ENCODE measurements around the gene PRRT1.
A peak's percentile ranks its signal among the peaks of the same experiment; 100 is the strongest.

PRRT1 gene

GRCh38 chr6:32171234-32171633 lies 19.5 kb upstream of the PRRT1 start:
- peaks cover 5% of the 10 kb centered on the region for H3K36me3 Mint-ChIP-seq
- H3K4me1 Mint-ChIP-seq (ENCODE audit: low read depth) = peaks cover 36% of the 10 kb centered on the region
- H3K9me3 Mint-ChIP-seq (ENCODE audit: low read depth) = no peaks in the 10 kb centered on the region
- no peak overlapping the region for H3K27ac Mint-ChIP-seq
- H3K27me3 Mint-ChIP-seq = no peaks in the 10 kb centered on the region
- no peak overlapping the region for H3K4me3 Mint-ChIP-seq

- Mint-ChIP-seq H3K36me3 (peaks cover 5% of the 10 kb centered on the region), H3K9me3 (ENCODE audit: low read depth) (no peaks in the 10 kb centered on the region), H3K4me1 (ENCODE audit: low read depth) (peaks cover 32% of the 10 kb centered on the region), H3K27ac (no peak overlapping the region), H3K27me3 (no peaks in the 10 kb centered on the region), H3K4me3 (no peak overlapping the region)
These were observed 18.6 kb upstream of the PRRT1 start for GRCh38 chr6:32170294-32170693.

- H3K36me3 Mint-ChIP-seq = peaks cover 8% of the 10 kb centered on the region
- no peaks in the 10 kb centered on the region for H3K27me3 Mint-ChIP-seq
- H3K4me3 Mint-ChIP-seq = no peak overlapping the region
- no peaks in the 10 kb centered on the region for H3K9me3 Mint-ChIP-seq (ENCODE audit: low read depth)
- H3K27ac Mint-ChIP-seq = no peak overlapping the region
- H3K4me1 Mint-ChIP-seq (ENCODE audit: low read depth) = peaks cover 20% of the 10 kb centered on the region
These were observed 17.3 kb upstream of the PRRT1 start for GRCh38 chr6:32168807-32169591.

GRCh38 chr6:32168350-32168749 lies 16.6 kb upstream of the PRRT1 start:
- no peak overlapping the region for H3K4me3 Mint-ChIP-seq
- no peaks in the 10 kb centered on the region for H3K27me3 Mint-ChIP-seq
- H3K27ac Mint-ChIP-seq = no peak overlapping the region
- peaks cover 13% of the 10 kb centered on the region for H3K4me1 Mint-ChIP-seq (ENCODE audit: low read depth)
- H3K9me3 Mint-ChIP-seq (ENCODE audit: low read depth) = no peaks in the 10 kb centered on the region
- H3K36me3 Mint-ChIP-seq = peaks cover 8% of the 10 kb centered on the region

GRCh38 chr6:32167761-32168262 lies 16.1 kb upstream of the PRRT1 start:
- Mint-ChIP-seq H3K4me3 (no peak overlapping the region), H3K36me3 (peaks cover 8% of the 10 kb centered on the region), H3K27ac (no peak overlapping the region), H3K27me3 (no peaks in the 10 kb centered on the region), H3K4me1 (ENCODE audit: low read depth) (peaks cover 8% of the 10 kb centered on the region), H3K9me3 (ENCODE audit: low read depth) (no peaks in the 10 kb centered on the region)

- no peaks in the 10 kb centered on the region for H3K9me3 Mint-ChIP-seq (ENCODE audit: low read depth)
- H3K27ac Mint-ChIP-seq = no peak overlapping the region
- H3K4me1 Mint-ChIP-seq (ENCODE audit: low read depth) = peaks cover 3% of the 10 kb centered on the region
These were observed 15.5 kb upstream of the PRRT1 start for GRCh38 chr6:32167154-32167760.

GRCh38 chr6:32166411-32167061 lies 14.8 kb upstream of the PRRT1 start:
- no peak overlapping the region for H3K27ac Mint-ChIP-seq
- H3K4me1 Mint-ChIP-seq (ENCODE audit: low read depth) = peaks cover 3% of the 10 kb centered on the region
- H3K27me3 Mint-ChIP-seq = no peaks in the 10 kb centered on the region
- peaks cover 8% of the 10 kb centered on the region for H3K36me3 Mint-ChIP-seq
- H3K9me3 Mint-ChIP-seq (ENCODE audit: low read depth) = no peaks in the 10 kb centered on the region
- H3K4me3 Mint-ChIP-seq = no peak overlapping the region

More at GRCh38 chr6:32167154-32167760, 15.5 kb upstream of the PRRT1 start:
- Mint-ChIP-seq H3K27me3 (no peaks in the 10 kb centered on the region), H3K4me3 (no peak overlapping the region), H3K36me3 (peaks cover 8% of the 10 kb centered on the region)

GRCh38 chr6:32164295-32164694 lies 12.6 kb upstream of the PRRT1 start, which contains the start of gene EGFL8:
Gene EGFL8 (plus strand): TSS chr6:32164595. CDS start chr6:32166166, 1,571 bp downstream.
- Mint-ChIP-seq H3K36me3 (peaks cover 5% of the 10 kb centered on the region), H3K27ac (no peak within 1 kb of the TSS)

GRCh38 chr6:32163559-32164258 lies 12.0 kb upstream of the PRRT1 start:
- H3K27ac Mint-ChIP-seq = no peak overlapping the region
- H3K4me3 Mint-ChIP-seq = no peak overlapping the region

More at GRCh38 chr6:32164295-32164694, 12.6 kb upstream of the PRRT1 start, which contains the start of gene EGFL8:
- H3K27me3 Mint-ChIP-seq = no peaks in the 10 kb centered on the region
- H3K4me3 Mint-ChIP-seq = no peak within 1 kb of the TSS
- no peaks in the 10 kb centered on the region for H3K9me3 Mint-ChIP-seq (ENCODE audit: low read depth)
- no peaks in the 10 kb centered on the region for H3K4me1 Mint-ChIP-seq (ENCODE audit: low read depth)

GRCh38 chr6:32158052-32158451 lies 6.3 kb upstream of the PRRT1 start:
- Mint-ChIP-seq H3K27ac (no peak overlapping the region), H3K9me3 (ENCODE audit: low read depth) (no peaks in the 10 kb centered on the region), H3K27me3 (no peaks in the 10 kb centered on the region), H3K4me3 (no peak overlapping the region), H3K36me3 (peaks cover 12% of the 10 kb centered on the region), H3K4me1 (ENCODE audit: low read depth) (peaks cover 28% of the 10 kb centered on the region)

More at GRCh38 chr6:32163559-32164258, 12.0 kb upstream of the PRRT1 start:
- H3K9me3 Mint-ChIP-seq (ENCODE audit: low read depth) = no peaks in the 10 kb centered on the region
- H3K4me1 Mint-ChIP-seq (ENCODE audit: low read depth) = no peaks in the 10 kb centered on the region
- H3K27me3 Mint-ChIP-seq = no peaks in the 10 kb centered on the region
- peaks cover 5% of the 10 kb centered on the region for H3K36me3 Mint-ChIP-seq

- Mint-ChIP-seq H3K36me3 (peaks cover 12% of the 10 kb centered on the region), H3K4me3 (no peak overlapping the region)
These were observed 5.2 kb upstream of the PRRT1 start for GRCh38 chr6:32156891-32157290.

GRCh38 chr6:32154514-32155161 lies 2.9 kb upstream of the PRRT1 start:
- H3K4me3 Mint-ChIP-seq = peak overlapping the region; percentile 99
- no peaks in the 10 kb centered on the region for H3K27me3 Mint-ChIP-seq
- no peaks in the 10 kb centered on the region for H3K9me3 Mint-ChIP-seq (ENCODE audit: low read depth)
- H3K27ac Mint-ChIP-seq = peak overlapping the region; percentile 96
- peaks cover 12% of the 10 kb centered on the region for H3K36me3 Mint-ChIP-seq
- peaks cover 53% of the 10 kb centered on the region for H3K4me1 Mint-ChIP-seq (ENCODE audit: low read depth)

More at GRCh38 chr6:32156891-32157290, 5.2 kb upstream of the PRRT1 start:
- Mint-ChIP-seq H3K27me3 (no peaks in the 10 kb centered on the region), H3K9me3 (ENCODE audit: low read depth) (no peaks in the 10 kb centered on the region), H3K27ac (no peak overlapping the region), H3K4me1 (ENCODE audit: low read depth) (peaks cover 38% of the 10 kb centered on the region)

- H3K27ac Mint-ChIP-seq = peak within 1 kb of the TSS; percentile 96
- H3K9me3 Mint-ChIP-seq (ENCODE audit: low read depth) = no peaks in the 10 kb centered on the region
- no peaks in the 10 kb centered on the region for H3K27me3 Mint-ChIP-seq
- H3K4me3 Mint-ChIP-seq = peak within 1 kb of the TSS; percentile 99
- H3K4me1 Mint-ChIP-seq (ENCODE audit: low read depth) = peaks cover 55% of the 10 kb centered on the region
- H3K36me3 Mint-ChIP-seq = peaks cover 12% of the 10 kb centered on the region
These were observed 2.1 kb upstream of the PRRT1 start, which contains the start of gene PPT2 for GRCh38 chr6:32153564-32154513. Gene PPT2 (plus strand): TSS chr6:32154141. CDS start chr6:32154595, 454 bp downstream.
